Left kidney (tissue), 2 donors: ENCODE data around the gene SERPINF2. TPM values are rescaled to one million over a fixed set of nuclear protein-coding genes. Genes with fewer than 3 reads are reported as not detected.
A peak's percentile ranks its signal among the peaks of the same experiment; 100 is the strongest.
"Not testable (repeated sequence)": the region's sequence is repeated elsewhere in the genome, so short reads cannot be mapped to it uniquely, and the experiment has no call there.

Experiments
- DNase-seq: peaks from one replicate; pipeline ENCODE4 v3.0.0-alpha.2; 2013
- polyA plus RNA-seq: library from polyadenylated mRNA; unstranded; fragments of 120-200 nt; gene quantifications from one replicate; pipeline ENCODE4 v1.2.1, GENCODE V29; 2013; ENCODE audit not compliant: insufficient read length

SERPINF2 gene
- polyA plus RNA-seq, 1 donor = 68.8 TPM

GRCh38 chr17:1714980-1715802 is 27.5 kb upstream of the SERPINF2 start:
- DNase-seq = no peak

DNA sequence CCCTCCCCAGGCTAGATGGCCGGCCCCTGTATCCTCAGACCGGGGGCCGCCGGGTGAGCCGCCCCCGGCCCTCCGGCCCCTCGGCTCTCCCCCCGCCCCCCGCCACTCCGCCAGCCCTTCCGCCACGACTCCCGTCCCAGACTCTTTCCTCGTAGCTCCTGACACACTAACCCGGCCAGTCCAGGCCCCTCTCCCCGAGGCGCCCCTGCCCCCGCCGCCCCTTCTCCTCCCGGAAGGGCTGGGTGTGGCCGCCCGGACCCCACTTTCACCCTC is 26.9 kb upstream of the SERPINF2 start:
- DNase-seq = no peak

- DNase-seq = peak; percentile 100
Observed at GRCh38 chr17:1716076-1716911, 26.4 kb upstream of the SERPINF2 start.

GRCh38 chr17:1716912-1717695 is 25.6 kb upstream of the SERPINF2 start:
- DNase-seq = peak; percentile 97

DNA sequence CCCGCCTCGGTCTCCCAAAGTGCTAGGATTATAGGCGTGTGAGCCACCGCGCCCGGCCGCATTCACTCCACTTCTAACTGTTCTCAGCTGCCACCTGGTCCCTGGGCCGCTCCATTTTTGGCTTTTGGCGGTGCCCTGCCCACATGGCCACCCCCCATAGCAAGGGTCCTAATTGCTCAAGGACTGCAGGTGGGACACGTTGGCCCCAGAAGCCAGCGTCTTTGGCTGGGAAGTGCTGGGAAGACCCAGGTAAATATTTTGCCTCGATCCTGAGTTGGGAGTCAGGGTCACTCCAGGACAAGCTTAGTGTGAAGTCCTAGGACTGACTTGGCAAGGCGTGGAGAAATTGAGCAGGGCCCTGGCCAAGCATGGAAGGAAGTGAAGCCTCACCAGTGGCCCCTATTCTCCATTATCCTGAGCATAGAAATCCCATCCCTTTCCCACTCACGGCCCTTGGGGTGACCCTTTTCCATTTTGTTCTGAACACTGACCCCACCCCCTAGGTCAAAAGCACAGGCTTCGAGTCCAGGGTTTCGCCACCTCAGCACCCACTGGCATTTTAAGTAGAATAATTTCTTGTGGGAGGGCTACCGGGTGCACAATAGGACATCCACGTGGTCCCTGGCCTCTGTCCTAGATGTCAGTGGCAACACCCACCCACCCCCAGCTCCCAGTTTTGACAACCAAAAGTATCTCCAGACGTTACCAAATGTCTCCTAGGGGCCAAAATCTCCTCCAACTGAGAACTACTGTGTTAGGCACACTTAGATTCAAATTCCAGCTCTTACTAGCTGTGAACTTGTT is 24.1 kb upstream of the SERPINF2 start:
- DNase-seq = no peak

GRCh38 chr17:1720856-1721386 is 21.8 kb upstream of the SERPINF2 start:
- DNase-seq = no peak

DNA sequence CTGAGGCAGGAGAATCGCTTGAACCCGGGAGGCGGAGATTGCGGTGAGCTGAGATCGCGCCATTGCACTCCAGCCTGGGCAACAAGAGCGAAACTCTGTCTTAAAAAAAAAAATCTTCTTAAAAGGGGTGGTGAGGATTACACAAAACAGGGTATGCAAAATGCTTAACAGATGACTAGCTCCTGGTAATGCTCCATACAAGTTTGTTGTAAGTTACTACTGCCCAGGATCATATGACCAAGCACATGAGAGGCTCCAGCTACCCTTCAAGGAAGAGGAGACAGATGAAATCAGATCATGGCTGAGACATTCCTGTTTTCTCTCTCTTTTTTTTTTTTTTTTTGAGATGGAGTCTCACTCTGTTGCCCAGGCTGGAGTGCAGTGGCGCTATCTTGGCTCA is 20.6 kb upstream of the SERPINF2 start:
- not testable (repeated sequence) for DNase-seq

GRCh38 chr17:1724351-1724868 is 18.3 kb upstream of the SERPINF2 start, which contains the start of gene WDR81:
WDR81 (plus strand) TSS chr17:1724704; CDS start chr17:1724960, 256 bp downstream.
- DNase-seq = no peak

DNA sequence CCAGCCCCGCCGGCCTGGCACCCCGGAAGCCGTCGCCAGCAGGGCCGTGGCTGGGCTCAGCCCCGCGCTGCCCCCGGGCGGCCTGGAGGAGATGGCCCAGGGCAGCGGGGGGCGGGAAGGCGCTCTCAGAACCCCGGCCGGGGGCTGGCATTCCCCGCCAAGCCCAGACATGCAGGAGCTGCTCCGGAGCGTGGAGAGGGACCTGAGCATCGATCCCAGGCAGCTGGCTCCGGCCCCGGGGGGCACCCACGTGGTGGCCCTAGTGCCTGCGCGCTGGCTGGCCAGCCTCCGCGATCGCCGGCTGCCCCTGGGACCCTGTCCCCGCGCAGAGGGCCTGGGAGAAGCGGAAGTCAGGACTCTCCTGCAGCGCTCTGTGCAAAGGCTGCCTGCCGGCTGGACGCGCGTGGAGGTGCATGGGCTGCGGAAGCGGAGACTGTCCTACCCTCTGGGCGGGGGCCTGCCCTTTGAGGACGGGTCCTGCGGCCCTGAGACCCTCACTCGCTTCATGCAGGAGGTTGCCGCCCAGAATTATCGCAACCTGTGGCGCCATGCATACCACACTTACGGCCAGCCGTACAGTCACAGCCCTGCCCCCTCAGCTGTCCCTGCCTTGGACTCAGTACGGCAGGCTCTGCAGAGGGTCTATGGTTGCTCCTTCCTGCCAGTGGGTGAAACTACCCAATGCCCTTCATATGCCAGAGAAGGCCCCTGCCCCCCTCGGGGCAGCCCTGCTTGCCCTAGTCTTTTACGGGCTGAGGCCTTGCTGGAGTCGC is 17.6 kb upstream of the SERPINF2 start:
- DNase-seq = no peak

DNA sequence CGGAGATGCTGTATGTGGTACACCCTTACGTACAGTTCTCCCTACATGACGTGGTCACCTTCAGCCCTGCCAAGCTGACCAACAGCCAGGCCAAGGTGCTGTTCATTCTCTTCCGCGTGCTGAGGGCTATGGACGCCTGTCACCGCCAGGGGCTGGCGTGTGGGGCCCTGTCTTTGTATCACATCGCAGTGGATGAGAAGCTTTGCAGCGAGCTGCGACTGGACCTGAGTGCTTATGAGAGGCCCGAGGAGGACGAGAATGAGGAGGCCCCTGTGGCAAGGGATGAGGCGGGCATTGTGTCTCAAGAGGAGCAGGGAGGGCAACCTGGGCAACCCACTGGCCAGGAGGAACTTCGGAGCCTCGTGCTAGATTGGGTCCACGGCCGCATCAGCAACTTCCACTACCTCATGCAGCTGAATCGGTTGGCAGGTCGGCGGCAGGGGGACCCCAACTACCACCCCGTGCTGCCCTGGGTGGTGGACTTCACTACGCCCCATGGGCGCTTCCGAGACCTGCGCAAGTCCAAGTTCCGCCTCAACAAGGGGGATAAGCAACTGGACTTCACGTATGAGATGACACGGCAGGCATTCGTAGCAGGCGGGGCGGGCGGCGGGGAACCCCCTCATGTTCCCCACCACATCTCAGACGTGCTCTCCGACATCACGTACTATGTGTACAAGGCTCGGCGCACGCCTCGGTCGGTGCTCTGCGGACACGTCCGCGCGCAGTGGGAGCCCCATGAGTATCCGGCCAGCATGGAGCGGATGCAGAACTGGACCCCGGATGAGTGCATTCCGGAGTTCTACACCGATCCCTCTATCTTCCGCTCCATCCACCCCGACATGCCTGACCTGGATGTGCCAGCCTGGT is 16.8 kb upstream of the SERPINF2 start:
- no peak for DNase-seq

- no peak for DNase-seq
Observed at GRCh38 chr17:1726626-1727257, 15.9 kb upstream of the SERPINF2 start.

DNA sequence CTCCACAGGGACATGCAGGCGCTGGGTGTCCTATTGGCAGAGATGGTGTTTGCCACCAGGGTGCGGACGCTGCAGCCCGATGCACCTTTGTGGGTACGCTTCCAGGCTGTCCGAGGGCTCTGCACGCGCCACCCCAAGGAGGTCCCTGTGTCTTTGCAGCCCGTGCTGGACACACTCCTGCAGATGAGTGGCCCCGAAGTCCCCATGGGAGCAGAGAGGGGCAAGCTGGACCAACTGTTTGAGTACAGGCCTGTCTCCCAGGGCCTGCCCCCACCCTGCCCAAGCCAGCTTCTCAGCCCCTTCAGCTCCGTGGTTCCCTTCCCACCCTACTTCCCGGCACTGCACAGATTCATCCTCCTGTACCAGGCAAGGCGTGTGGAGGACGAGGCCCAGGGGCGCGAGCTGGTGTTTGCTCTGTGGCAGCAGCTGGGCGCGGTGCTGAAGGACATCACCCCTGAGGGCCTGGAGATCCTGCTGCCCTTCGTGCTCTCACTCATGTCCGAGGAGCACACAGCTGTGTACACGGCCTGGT is 15.3 kb upstream of the SERPINF2 start:
- no peak for DNase-seq

GRCh38 chr17:1727876-1728630 is 14.6 kb upstream of the SERPINF2 start:
- no peak for DNase-seq

GRCh38 chr17:1729966-1730325 is 12.7 kb upstream of the SERPINF2 start:
- no peak for DNase-seq

- DNase-seq = no peak
Observed at GRCh38 chr17:1730326-1731193, 12.1 kb upstream of the SERPINF2 start.

GRCh38 chr17:1731194-1731506 is 11.5 kb upstream of the SERPINF2 start:
- DNase-seq = no peak

GRCh38 chr17:1732241-1732832 is 10.3 kb upstream of the SERPINF2 start:
- DNase-seq = no peak
